GM12865 (cell line): ENCODE measurements around the gene GSTA4.

ENCODE experiments used
- DNase-seq: peaks from one replicate; pipeline ENCODE4 v3.0.0; 2010; ENCODE audit warnings: low read depth
- H3K4me3 ChIP-seq: 2 replicates; pipeline ENCODE4 v1.5.1; 2011; ENCODE audit warnings: mild to moderate bottlenecking, low read depth, low read length, control low read depth
- TF ChIP-seq, protein P1 (sequence below): IDR thresholded peaks from 2 replicates; pipeline ENCODE4 v1.5.1; 2011; ENCODE audit warnings: low read length, control low read depth, low read depth, inconsistent platforms; ENCODE audit not compliant: insufficient read depth; ENCODE audit errors: missing control alignments

The GSTA4 gene

DNA sequence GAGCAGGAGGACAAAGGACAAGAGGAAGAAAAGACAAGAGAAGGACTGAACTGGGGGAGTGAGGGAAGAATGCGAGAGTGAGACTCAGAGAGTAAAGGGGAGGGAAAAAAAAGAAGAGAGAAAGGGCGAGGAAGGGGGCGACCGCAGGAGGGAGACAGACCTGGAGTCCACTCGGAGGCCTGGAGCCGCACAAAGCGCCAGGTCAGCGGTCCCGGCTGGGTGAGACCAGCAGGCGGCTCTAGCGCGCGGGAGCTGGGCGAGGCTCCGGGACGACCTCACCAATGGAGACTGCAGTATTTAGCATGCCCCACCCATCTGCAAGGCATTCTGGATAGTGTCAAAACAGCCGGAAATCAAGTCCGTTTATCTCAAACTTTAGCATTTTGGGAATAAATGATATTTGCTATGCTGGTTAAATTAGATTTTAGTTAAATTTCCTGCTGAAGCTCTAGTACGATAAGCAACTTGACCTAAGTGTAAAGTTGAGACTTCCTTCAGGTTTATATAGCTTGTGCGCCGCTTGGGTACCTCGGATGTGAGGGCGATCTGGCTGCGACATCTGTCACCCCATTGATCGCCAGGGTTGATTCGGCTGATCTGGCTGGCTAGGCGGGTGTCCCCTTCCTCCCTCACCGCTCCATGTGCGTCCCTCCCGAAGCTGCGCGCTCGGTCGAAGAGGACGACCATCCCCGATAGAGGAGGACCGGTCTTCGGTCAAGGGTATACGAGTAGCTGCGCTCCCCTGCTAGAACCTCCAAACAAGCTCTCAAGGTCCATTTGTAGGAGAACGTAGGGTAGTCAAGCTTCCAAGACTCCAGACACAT lies at the start of gene GSTA4:
TSS of gene GSTA4 (minus strand) at position 196 of the 824 bp plus-strand sequence. CDS start 1,041 bp downstream, outside the sequence.
- H3K4me3 ChIP-seq, result peak within 1 kb of the TSS; percentile 88
- peak; percentile 97 for DNase-seq
- TF ChIP-seq, protein P1, sequence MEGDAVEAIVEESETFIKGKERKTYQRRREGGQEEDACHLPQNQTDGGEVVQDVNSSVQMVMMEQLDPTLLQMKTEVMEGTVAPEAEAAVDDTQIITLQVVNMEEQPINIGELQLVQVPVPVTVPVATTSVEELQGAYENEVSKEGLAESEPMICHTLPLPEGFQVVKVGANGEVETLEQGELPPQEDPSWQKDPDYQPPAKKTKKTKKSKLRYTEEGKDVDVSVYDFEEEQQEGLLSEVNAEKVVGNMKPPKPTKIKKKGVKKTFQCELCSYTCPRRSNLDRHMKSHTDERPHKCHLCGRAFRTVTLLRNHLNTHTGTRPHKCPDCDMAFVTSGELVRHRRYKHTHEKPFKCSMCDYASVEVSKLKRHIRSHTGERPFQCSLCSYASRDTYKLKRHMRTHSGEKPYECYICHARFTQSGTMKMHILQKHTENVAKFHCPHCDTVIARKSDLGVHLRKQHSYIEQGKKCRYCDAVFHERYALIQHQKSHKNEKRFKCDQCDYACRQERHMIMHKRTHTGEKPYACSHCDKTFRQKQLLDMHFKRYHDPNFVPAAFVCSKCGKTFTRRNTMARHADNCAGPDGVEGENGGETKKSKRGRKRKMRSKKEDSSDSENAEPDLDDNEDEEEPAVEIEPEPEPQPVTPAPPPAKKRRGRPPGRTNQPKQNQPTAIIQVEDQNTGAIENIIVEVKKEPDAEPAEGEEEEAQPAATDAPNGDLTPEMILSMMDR, result peak; percentile 58

DNA sequence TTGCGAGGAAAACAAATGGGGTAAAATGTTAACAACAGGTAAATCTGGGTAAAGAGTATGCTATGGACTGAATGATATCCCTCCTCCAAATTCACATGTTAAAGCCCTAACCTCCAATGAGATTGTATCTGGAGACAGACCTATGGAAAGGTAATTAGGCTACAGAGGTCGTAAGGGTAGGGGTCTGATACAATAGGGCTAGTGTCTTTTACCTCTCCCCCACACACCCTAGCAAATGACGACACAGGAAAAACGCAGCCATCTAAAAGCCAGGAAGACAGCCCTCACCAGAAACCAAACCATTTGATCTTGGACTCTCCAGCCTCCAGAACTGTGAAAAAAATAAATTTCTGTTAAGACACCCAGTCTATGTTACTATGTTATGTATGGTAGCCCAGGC lies 49.5 kb upstream of the GSTA4 start:
- no peak for DNase-seq
- no peak overlapping the region for H3K4me3 ChIP-seq
- TF ChIP-seq, protein P1, result no peak

- TF ChIP-seq, protein P1, result no peak
- no peak overlapping the region for H3K4me3 ChIP-seq
- DNase-seq, result no peak
Observed at GRCh38 chr6:53044071-53044470, 49.0 kb upstream of the GSTA4 start.

- no peak for DNase-seq
- no peak overlapping the region for H3K4me3 ChIP-seq
- TF ChIP-seq, protein P1, result no peak
Observed at GRCh38 chr6:53043581-53043980, 48.5 kb upstream of the GSTA4 start.

DNA sequence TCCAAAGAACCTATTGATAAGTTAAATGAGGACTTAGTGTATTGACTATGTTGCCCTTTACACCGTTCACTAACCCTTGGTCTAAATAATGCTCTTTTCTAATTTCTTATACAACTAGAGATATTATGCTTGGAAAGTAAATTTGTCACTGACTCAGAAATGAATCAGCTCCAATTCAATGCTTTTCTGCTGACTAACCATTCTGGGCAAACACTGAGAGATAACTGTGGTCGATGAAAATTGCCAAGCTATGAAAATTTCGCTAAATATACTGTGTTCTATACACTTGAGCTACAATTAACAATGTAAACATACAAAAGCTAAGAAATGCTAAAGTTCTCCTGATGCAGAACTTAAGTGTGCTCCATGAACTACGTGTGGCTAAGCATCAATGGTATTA lies 47.0 kb upstream of the GSTA4 start:
- TF ChIP-seq, protein P1, result no peak
- H3K4me3 ChIP-seq, result no peak overlapping the region
- DNase-seq, result no peak

- no peak for DNase-seq
- TF ChIP-seq, protein P1, result no peak
- H3K4me3 ChIP-seq, result no peak overlapping the region
Observed at GRCh38 chr6:53041356-53041755, 46.3 kb upstream of the GSTA4 start.

DNA sequence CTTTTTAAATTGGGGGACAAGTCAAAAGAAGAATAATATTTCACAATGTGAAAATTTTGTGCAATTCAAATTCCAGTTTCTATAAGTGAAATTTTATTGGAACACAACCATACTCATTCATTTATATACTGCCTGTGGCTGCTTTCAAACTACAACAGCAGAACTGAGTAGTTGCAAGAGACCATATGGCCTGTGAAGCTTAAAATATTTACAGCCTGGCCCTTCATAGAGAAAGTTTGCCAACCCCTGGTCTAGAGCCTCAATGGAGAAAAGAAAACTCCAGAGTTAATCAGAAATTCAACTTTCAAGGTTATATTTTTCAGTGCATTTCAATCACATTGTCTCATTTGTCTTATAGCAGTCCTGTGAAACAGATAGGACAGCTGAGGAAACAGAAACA lies 43.5 kb upstream of the GSTA4 start:
- no peak overlapping the region for H3K4me3 ChIP-seq
- no peak for DNase-seq
- TF ChIP-seq, protein P1, result no peak
